Neural progenitor cell (in vitro differentiated cells): ENCODE results near the gene TANC1. TPM values are rescaled to one million over a fixed set of nuclear protein-coding genes. Genes with fewer than 3 reads are reported as not detected.

Experiments
- DNase-seq: peaks from one replicate; pipeline ENCODE4 v3.0.0-alpha.2; 2016; ENCODE audit warnings: low spot score
- H2AFZ ChIP-seq: fragments of 200-600 bp; sonication (generic); replicated peaks from 2 replicates; pipeline ENCODE4 v1.6.1; 2016; ENCODE audit warnings: antibody characterized with exemption
- H3F3A ChIP-seq: fragments of 200-600 bp; sonication (generic); 2 replicates; pipeline ENCODE4 v1.6.1; 2016; ENCODE audit warnings: antibody characterized with exemption, low read depth
- H3K27ac ChIP-seq: fragments of 200-600 bp; sonication (generic); 2 replicates; pipeline ENCODE4 v1.5.1; 2016; ENCODE audit warnings: mild to moderate bottlenecking
- H3K27me3 ChIP-seq: fragments of 200-600 bp; sonication (generic); 2 replicates; pipeline ENCODE4 v1.6.1; 2016; ENCODE audit warnings: mild to moderate bottlenecking, moderate library complexity
- H3K36me3 ChIP-seq: fragments of 200-600 bp; sonication (generic); 2 replicates; pipeline ENCODE4 v1.5.1; 2016
- H3K4me1 ChIP-seq: fragments of 200-600 bp; sonication (generic); 2 replicates; pipeline ENCODE4 v1.6.1; 2016; ENCODE audit warnings: mixed run types
- H3K4me2 ChIP-seq: fragments of 200-600 bp; sonication (generic); 2 replicates; pipeline ENCODE4 v1.6.1; 2016
- H3K4me3 ChIP-seq: fragments of 200-600 bp; sonication (generic); 2 replicates; pipeline ENCODE4 v1.5.1; 2016
- H3K79me2 ChIP-seq: fragments of 200-600 bp; sonication (generic); 2 replicates; pipeline ENCODE4 v1.6.1; 2016; ENCODE audit warnings: low read depth
- H3K9ac ChIP-seq: fragments of 200-600 bp; sonication (generic); 2 replicates; pipeline ENCODE4 v1.6.1; 2016
- H3K9me3 ChIP-seq: fragments of 200-600 bp; sonication (generic); 2 replicates; pipeline ENCODE4 v1.5.1; 2016; ENCODE audit warnings: low read depth
- H4K20me1 ChIP-seq: fragments of 200-600 bp; sonication (generic); 2 replicates; pipeline ENCODE4 v1.6.1; 2016; ENCODE audit warnings: low read depth
- H3K27ac Mint-ChIP-seq: 3 replicates; pipeline ENCODE4 v1.8.0; 2021; ENCODE audit warnings: mixed read lengths
- H3K27me3 Mint-ChIP-seq: 2 replicates; pipeline ENCODE4 v1.8.0; 2022; ENCODE audit warnings: low read depth, mild to moderate bottlenecking, inconsistent platforms, moderate library complexity, mixed read lengths; ENCODE audit not compliant: insufficient read depth
- H3K36me3 Mint-ChIP-seq: 3 replicates; pipeline ENCODE4 v1.8.0; 2021; ENCODE audit warnings: mixed read lengths
- H3K4me1 Mint-ChIP-seq: 3 replicates; pipeline ENCODE4 v1.8.0; 2021; ENCODE audit warnings: mixed read lengths
- H3K4me3 Mint-ChIP-seq: 3 replicates; pipeline ENCODE4 v1.8.0; 2021; ENCODE audit warnings: mild to moderate bottlenecking, moderate library complexity, mixed read lengths
- H3K9me3 Mint-ChIP-seq: 3 replicates; pipeline ENCODE4 v1.8.0; 2020; ENCODE audit warnings: mixed read lengths
- EZH2 ChIP-seq: fragments of 200-600 bp; sonication (generic); IDR thresholded peaks from 2 replicates; pipeline ENCODE4 v1.6.1; 2017; ENCODE audit warnings: antibody characterized with exemption, mild to moderate bottlenecking, moderate library complexity
- EZH2phosphoT487 ChIP-seq: fragments of 200-600 bp; sonication (generic); IDR thresholded peaks from 2 replicates; pipeline ENCODE4 v1.6.1; 2017; ENCODE audit warnings: antibody characterized with exemption
- total RNA-seq: library from RNA; depleted of rRNA; stranded (reverse); fragments of >200 nt; gene quantifications from 2 replicates; pipeline ENCODE4 v1.2.3, GENCODE V29; 2015; ENCODE audit warnings: low replicate concordance
- TF ChIP-seq, protein P1 (sequence below): fragments of 200-600 bp; sonication (generic); IDR thresholded peaks from 2 replicates; pipeline ENCODE4 v1.5.1; 2017; ENCODE audit warnings: antibody characterized with exemption, mild to moderate bottlenecking

Gene TANC1
- total RNA-seq, 1 donor from 2014 or later: 11.9 TPM

- no peaks in the 10 kb centered on the region for H3K4me1 ChIP-seq
- H4K20me1 ChIP-seq: no peaks in the 10 kb centered on the region
- H3K27ac ChIP-seq: no peak overlapping the region
- H3K79me2 ChIP-seq: no peaks in the 10 kb centered on the region
- H3K4me3 ChIP-seq: no peak overlapping the region
- Mint-ChIP-seq H3K36me3 (peaks cover under 1% of the 10 kb centered on the region), H3K9me3 (peaks cover under 1% of the 10 kb centered on the region), H3K4me1 (peaks cover 34% of the 10 kb centered on the region), H3K4me3 (no peak overlapping the region), H3K27me3 (peaks cover 2% of the 10 kb centered on the region), H3K27ac (no peak overlapping the region)
- no peaks in the 10 kb centered on the region for H3K27me3 ChIP-seq
- DNase-seq: no peak
- H3K4me2 ChIP-seq: no peak overlapping the region
- H3K9ac ChIP-seq: no peak overlapping the region
- H2AFZ ChIP-seq: no peak overlapping the region
- H3F3A ChIP-seq: no peaks in the 10 kb centered on the region
- TF ChIP-seq EZH2phosphoT487 (no peak), EZH2 (no peak)
- TF ChIP-seq, protein P1, sequence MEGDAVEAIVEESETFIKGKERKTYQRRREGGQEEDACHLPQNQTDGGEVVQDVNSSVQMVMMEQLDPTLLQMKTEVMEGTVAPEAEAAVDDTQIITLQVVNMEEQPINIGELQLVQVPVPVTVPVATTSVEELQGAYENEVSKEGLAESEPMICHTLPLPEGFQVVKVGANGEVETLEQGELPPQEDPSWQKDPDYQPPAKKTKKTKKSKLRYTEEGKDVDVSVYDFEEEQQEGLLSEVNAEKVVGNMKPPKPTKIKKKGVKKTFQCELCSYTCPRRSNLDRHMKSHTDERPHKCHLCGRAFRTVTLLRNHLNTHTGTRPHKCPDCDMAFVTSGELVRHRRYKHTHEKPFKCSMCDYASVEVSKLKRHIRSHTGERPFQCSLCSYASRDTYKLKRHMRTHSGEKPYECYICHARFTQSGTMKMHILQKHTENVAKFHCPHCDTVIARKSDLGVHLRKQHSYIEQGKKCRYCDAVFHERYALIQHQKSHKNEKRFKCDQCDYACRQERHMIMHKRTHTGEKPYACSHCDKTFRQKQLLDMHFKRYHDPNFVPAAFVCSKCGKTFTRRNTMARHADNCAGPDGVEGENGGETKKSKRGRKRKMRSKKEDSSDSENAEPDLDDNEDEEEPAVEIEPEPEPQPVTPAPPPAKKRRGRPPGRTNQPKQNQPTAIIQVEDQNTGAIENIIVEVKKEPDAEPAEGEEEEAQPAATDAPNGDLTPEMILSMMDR: no peak
- no peaks in the 10 kb centered on the region for H3K9me3 ChIP-seq
- no peaks in the 10 kb centered on the region for H3K36me3 ChIP-seq
Observed at GRCh38 chr2:159090514-159091201, 122.2 kb downstream of the TANC1 start.

- Histone ChIP-seq H2AFZ (no peak overlapping the region), H3F3A (no peaks in the 10 kb centered on the region), H3K9ac (no peak overlapping the region), H3K4me1 (no peaks in the 10 kb centered on the region), H4K20me1 (no peaks in the 10 kb centered on the region), H3K4me3 (no peak overlapping the region), H3K36me3 (no peaks in the 10 kb centered on the region), H3K79me2 (no peaks in the 10 kb centered on the region), H3K27ac (no peak overlapping the region), H3K4me2 (no peak overlapping the region), H3K9me3 (no peaks in the 10 kb centered on the region), H3K27me3 (no peaks in the 10 kb centered on the region)
- Mint-ChIP-seq H3K4me1 (peaks cover 27% of the 10 kb centered on the region), H3K9me3 (peaks cover 4% of the 10 kb centered on the region), H3K27ac (no peak overlapping the region), H3K27me3 (peaks cover 2% of the 10 kb centered on the region), H3K36me3 (peaks cover 3% of the 10 kb centered on the region), H3K4me3 (no peak overlapping the region)
- no peak for DNase-seq
- no peak for TF ChIP-seq EZH2
- TF ChIP-seq EZH2phosphoT487: no peak
- TF ChIP-seq, protein P1: no peak
Observed at GRCh38 chr2:159091381-159091780, 122.9 kb downstream of the TANC1 start.

- Histone ChIP-seq H4K20me1 (no peaks in the 10 kb centered on the region), H3F3A (no peaks in the 10 kb centered on the region), H3K27me3 (no peaks in the 10 kb centered on the region), H3K36me3 (no peaks in the 10 kb centered on the region), H3K9ac (no peak overlapping the region), H3K9me3 (no peaks in the 10 kb centered on the region), H2AFZ (no peak overlapping the region), H3K4me2 (no peak overlapping the region), H3K4me1 (no peaks in the 10 kb centered on the region), H3K79me2 (no peaks in the 10 kb centered on the region), H3K27ac (no peak overlapping the region), H3K4me3 (no peak overlapping the region)
- Mint-ChIP-seq H3K4me3 (no peak overlapping the region), H3K4me1 (peaks cover 25% of the 10 kb centered on the region), H3K9me3 (peaks cover 4% of the 10 kb centered on the region), H3K27me3 (peaks cover under 1% of the 10 kb centered on the region), H3K27ac (no peak overlapping the region), H3K36me3 (peaks cover 3% of the 10 kb centered on the region)
- no peak for DNase-seq
- TF ChIP-seq EZH2phosphoT487 (no peak), EZH2 (no peak)
- TF ChIP-seq, protein P1: no peak
Observed at GRCh38 chr2:159091976-159092375, 123.5 kb downstream of the TANC1 start.
